K562 (cell line): ENCODE data around the gene AGPAT3. TPM values are rescaled to one million over a fixed set of nuclear protein-coding genes. Genes with fewer than 3 reads are reported as not detected.

ENCODE experiments used
- CTBP1 ChIP-seq: fragments of 450-650 bp; IDR thresholded peaks from 2 replicates; pipeline ENCODE4 v1.6.1; 2016; ENCODE audit warnings: borderline replicate concordance
- GTF2B ChIP-seq: IDR thresholded peaks from 2 replicates; pipeline ENCODE4 v1.6.1; 2011; ENCODE audit not compliant: insufficient read length; ENCODE audit errors: extremely low read depth
- SRSF7 ChIP-seq: fragments of 200-400 bp; formaldehyde crosslinking; optimal IDR thresholded peaks from 2 replicates; pipeline ENCODE3; 2017; ENCODE audit warnings: mild to moderate bottlenecking, low read depth, low read length
- ZNF224 ChIP-seq: sonication (generic); formaldehyde crosslinking; IDR thresholded peaks from 2 replicates; pipeline ENCODE4 v1.8.0; 2022; ENCODE audit warnings: mild to moderate bottlenecking, missing genetic modification reagents
- ZNF766 ChIP-seq: fragments of 200-800 bp; sonication (Bioruptor generic); conservative IDR thresholded peaks from 2 replicates; pipeline ENCODE4 v1.6.1; 2016; ENCODE audit warnings: missing genetic modification characterization, missing compliant biosample characterization
- polyA plus RNA-seq, 8 experiments: library from polyadenylated mRNA; depleted of rRNA in 4 of 8; stranded (reverse) in 5 of 8; unstranded in 3 of 8; fragments of >200 nt; fragmentation: Nextera tagmentation in 2 of 8; fragmentation: Illumina TruSeq in 1 of 8; extraction: Ambion mirVana in 2 of 8; extraction: Trizol in 1 of 8; gene quantifications; 2 replicates each; pipeline versions ENCODE4 v1.2.1 to v1.2.3, GENCODE V29; 2011 to 2014; ENCODE audit warnings: inconsistent platforms in 1 of 8, missing spikeins in 1 of 8
- total RNA-seq, 7 experiments: library from RNA; depleted of rRNA in 6 of 7; stranded (reverse); fragments of >200 nt in 6 of 7; fragmentation: Illumina TruSeq in 2 of 7; extraction: Trizol in 2 of 7; gene quantifications; 2 replicates each; pipeline versions ENCODE4 v1.2.1 to v1.2.3, GENCODE V29; 2011 to 2021; ENCODE audit warnings: low replicate concordance in 1 of 7
- TF ChIP-seq, protein P1 (sequence below): fragments of 450-650 bp; conservative IDR thresholded peaks from 2 replicates; pipeline ENCODE4 v1.6.1; 2016; ENCODE audit warnings: missing genetic modification characterization, low read depth, mild to moderate bottlenecking, control low read depth, missing compliant biosample characterization
- TF ChIP-seq, protein P2 (sequence below), 3 experiments: fragments of 200-800 bp in 1 of 3; sonication (Bioruptor generic) in 1 of 3; sonication (generic) in 1 of 3; formaldehyde crosslinking in 1 of 3; IDR thresholded peaks; 2 replicates each; pipeline versions ENCODE4 v1.6.1 to v1.8.0; 2016 to 2022; ENCODE audit warnings: mild to moderate bottlenecking in 2 of 3, missing compliant biosample characterization in 2 of 3, missing genetic modification characterization in 2 of 3, missing genetic modification reagents in 1 of 3

The AGPAT3 gene
- total and polyA plus RNA-seq, 9 of the 15 experiments (the other 6 are each of a cell fraction or from before 2014, with no cell fraction given), result 1.5 to 88.4 (median 35.7) TPM

- no peak for TF ChIP-seq GTF2B
- TF ChIP-seq, protein P1, sequence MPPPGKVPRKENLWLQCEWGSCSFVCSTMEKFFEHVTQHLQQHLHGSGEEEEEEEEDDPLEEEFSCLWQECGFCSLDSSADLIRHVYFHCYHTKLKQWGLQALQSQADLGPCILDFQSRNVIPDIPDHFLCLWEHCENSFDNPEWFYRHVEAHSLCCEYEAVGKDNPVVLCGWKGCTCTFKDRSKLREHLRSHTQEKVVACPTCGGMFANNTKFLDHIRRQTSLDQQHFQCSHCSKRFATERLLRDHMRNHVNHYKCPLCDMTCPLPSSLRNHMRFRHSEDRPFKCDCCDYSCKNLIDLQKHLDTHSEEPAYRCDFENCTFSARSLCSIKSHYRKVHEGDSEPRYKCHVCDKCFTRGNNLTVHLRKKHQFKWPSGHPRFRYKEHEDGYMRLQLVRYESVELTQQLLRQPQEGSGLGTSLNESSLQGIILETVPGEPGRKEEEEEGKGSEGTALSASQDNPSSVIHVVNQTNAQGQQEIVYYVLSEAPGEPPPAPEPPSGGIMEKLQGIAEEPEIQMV, result no peak
- TF ChIP-seq ZNF766 (CRISPR knock-in tag), result no peak
- no peak for TF ChIP-seq SRSF7
- TF ChIP-seq, protein P2, sequence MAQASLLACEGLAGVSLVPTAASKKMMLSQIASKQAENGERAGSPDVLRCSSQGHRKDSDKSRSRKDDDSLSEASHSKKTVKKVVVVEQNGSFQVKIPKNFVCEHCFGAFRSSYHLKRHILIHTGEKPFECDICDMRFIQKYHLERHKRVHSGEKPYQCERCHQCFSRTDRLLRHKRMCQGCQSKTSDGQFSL (CRISPR knock-in tag; IDR thresholded peaks at IDR 0.05), result no peak
- TF ChIP-seq, protein P2 (tag; IDR thresholded peaks at IDR 0.05), result no peak
- TF ChIP-seq CTBP1, result no peak
- TF ChIP-seq ZNF224 (CRISPR knock-in tag), result no peak
Measured at GRCh38 chr21:43953021-43953420, 88.0 kb downstream of the AGPAT3 start (continued).
